Lung (tissue), 12 donors: ENCODE results near the gene MEX3D. TPM values are rescaled to one million over a fixed set of nuclear protein-coding genes. Genes with fewer than 3 reads are reported as not detected.

ENCODE experiments used
- ATAC-seq: fragments of 200-7000 bp; cut with Tn5 transposase; one replicate; pipeline ENCODE4 v1.9.1; 2020; ENCODE audit warnings: moderate number of reproducible peaks; ENCODE audit not compliant: insufficient read depth, low FRiP score
- DNase-seq, 3 donors: peaks; one replicate each; pipeline ENCODE4 v3.0.0-alpha.2; 2013 to 2017
- H3K27ac ChIP-seq, 2 donors: one replicate each; pipeline ENCODE4 v1.5.1; 2013; ENCODE audit warnings: mild to moderate bottlenecking in 2 of 2, moderate library complexity in 2 of 2, control low read depth in 1 of 2, inconsistent platforms in 1 of 2, low read depth in 1 of 2, low read length in 1 of 2
- H3K27me3 ChIP-seq, 3 donors: one replicate each; pipeline ENCODE4 v1.5.1; 2013; ENCODE audit warnings: low read length in 2 of 3; ENCODE audit not compliant: control insufficient read depth in 3 of 3, insufficient read depth in 3 of 3
- H3K36me3 ChIP-seq, 4 donors: one replicate each; pipeline ENCODE4 v1.5.1; 2013; ENCODE audit warnings: low read length in 4 of 4, mild to moderate bottlenecking in 1 of 4, moderate library complexity in 1 of 4; ENCODE audit not compliant: control insufficient read depth in 4 of 4, insufficient read depth in 4 of 4
- H3K4me1 ChIP-seq, 5 donors: one replicate each; pipeline ENCODE4 v1.5.1; 2013; ENCODE audit warnings: low read length in 5 of 5, mild to moderate bottlenecking in 2 of 5, moderate library complexity in 1 of 5; ENCODE audit not compliant: control insufficient read depth in 5 of 5, insufficient read depth in 5 of 5
- H3K4me3 ChIP-seq: one replicate; pipeline ENCODE4 v1.5.1; 2013; ENCODE audit warnings: mild to moderate bottlenecking, control low read depth, moderate library complexity
- H3K9ac ChIP-seq, 2 donors: one replicate each; pipeline ENCODE4 v1.5.1; 2013; ENCODE audit warnings: low read length in 2 of 2, control low read depth in 1 of 2; ENCODE audit not compliant: insufficient read depth in 1 of 2
- H3K9me3 ChIP-seq, 4 donors: one replicate each; pipeline ENCODE4 v1.5.1; 2013; ENCODE audit warnings: low read length in 3 of 4, mild to moderate bottlenecking in 1 of 4, moderate library complexity in 1 of 4; ENCODE audit not compliant: control insufficient read depth in 4 of 4, insufficient read depth in 3 of 4
- WGBS, 2 donors: extraction: QIAGEN DNeasy Blood & Tissue Kit; methylation state at CpG; one replicate each; pipeline ENCODE4 v1.1.7; 2013; 5-methylcytosine and 5-hydroxymethylcytosine counted together
- polyA plus RNA-seq, 2 donors: library from polyadenylated mRNA; stranded (reverse); fragments of 200-250 nt; gene quantifications; one replicate each; pipeline ENCODE4 v1.2.1, GENCODE V29; 2013
- total RNA-seq, 2 donors: library from RNA; depleted of rRNA in 1 of 2; stranded (reverse); fragments of >200 nt in 1 of 2; gene quantifications; one replicate each; pipeline ENCODE4 v1.2.1, GENCODE V29; 2014 to 2021
- TF ChIP-seq, protein P1 (sequence below): IDR thresholded peaks from 2 replicates; pipeline ENCODE4 v1.5.1; 2012; ENCODE audit warnings: mild to moderate bottlenecking; ENCODE audit errors: control extremely low read depth, extremely low read depth
- donor health status: control.
- donor health status: control.
- donor health status: Bipolar disorder and iron deficiency.
- donor health status: healthy.
- donor health status: DM: yes; HTN: yes; CAD: no.

MEX3D gene
- total and polyA plus RNA-seq, 4 donors, result 4.8 to 33.9 (median 19.8) TPM

DNA sequence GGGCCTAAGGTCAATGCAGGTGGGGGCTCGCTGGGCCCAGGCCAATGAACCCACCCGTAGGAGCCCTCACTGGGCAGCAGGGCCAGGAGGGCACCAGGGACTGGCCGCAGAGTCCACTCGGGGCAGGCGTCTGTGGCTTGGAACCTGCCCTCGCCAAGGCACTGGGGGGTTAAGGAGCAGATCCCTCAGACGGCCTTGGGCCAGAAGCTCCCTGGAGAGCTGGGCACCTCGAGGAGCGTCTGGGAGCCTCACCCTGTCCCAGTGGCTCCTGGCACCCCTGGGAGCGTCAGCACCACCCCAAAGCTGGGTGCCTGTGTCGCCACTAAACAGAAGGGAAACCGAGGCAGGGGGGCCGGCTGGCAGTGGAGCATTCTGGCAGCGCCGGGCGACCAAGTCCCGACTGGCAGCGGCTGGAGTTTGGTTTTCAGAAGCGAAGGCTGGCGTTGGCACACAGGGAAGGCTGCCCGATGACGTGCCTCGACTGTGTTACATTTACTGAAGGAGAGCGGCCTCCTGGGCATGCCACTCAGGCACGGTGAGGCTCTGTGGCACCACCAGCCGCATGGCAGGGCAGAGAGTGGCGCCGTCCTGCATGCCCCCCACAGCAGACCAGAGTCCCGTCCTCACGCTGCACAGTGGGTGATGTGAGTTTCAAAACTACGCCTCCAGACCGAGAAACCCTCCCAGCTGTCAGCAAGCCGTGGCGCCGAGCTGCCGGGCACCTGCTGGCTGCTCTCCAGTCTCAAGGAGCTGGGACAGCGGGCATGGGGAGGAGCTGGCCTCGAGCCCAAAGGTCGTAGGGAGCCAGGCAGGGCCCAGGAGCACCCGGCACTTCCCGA, 9.2 kb upstream of the MEX3D start:
- H3K36me3 ChIP-seq, result peaks cover 11 to 52% (median 14%) of the 10 kb centered on the region in 4 donors

DNA sequence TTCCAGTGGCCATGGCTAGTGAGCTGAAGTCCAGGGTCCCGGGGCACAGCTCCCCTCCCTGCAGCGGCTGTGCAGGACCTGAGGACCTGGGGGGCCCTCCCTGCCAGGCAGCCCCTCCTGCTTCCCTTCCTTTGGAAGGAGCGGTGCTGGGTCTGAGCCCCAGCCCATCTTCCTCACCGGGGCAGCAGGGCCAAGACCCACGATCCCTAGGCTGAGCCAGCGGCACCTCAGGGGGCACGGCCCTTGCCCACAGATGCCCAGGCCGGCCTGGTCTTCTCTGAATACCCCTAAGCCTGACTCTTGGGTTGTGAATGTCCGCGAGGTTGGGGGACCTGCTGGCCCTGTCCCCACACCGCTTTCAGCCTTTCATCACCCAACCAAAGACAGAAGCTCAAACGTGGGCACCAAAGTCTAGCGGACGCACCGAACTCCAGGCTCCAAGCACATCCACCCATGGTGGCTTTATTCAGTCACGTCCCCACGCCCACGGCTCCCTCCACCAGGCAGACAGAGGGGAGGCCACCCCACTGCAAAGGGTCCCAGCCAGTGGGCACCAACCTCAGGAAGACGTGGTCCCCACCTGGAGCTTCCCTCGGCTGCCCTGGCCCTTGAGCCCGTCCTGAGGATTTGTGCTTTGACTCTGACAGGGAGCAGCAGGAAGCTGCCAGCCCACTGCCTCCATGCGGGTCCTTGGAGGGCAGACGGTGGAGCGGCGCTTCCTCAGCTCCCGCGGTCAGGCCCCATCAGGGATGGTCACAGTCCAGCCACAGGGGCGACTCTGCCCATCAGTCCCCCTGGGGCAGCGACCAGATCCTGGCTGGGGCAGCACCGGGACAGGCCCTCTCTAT, 8.3 kb upstream of the MEX3D start:
- Histone ChIP-seq H3K9me3 (no peaks in the 10 kb centered on the region), H3K36me3 (peaks cover 8 to 46% (median 14%) of the 10 kb centered on the region in 4 donors), H3K27ac (no peak overlapping the region), H3K27me3 (no peaks in the 10 kb centered on the region), H3K4me3 (no peak overlapping the region), H3K9ac (no peak overlapping the region), H3K4me1 (no peaks in the 10 kb centered on the region)
- TF ChIP-seq, protein P1, sequence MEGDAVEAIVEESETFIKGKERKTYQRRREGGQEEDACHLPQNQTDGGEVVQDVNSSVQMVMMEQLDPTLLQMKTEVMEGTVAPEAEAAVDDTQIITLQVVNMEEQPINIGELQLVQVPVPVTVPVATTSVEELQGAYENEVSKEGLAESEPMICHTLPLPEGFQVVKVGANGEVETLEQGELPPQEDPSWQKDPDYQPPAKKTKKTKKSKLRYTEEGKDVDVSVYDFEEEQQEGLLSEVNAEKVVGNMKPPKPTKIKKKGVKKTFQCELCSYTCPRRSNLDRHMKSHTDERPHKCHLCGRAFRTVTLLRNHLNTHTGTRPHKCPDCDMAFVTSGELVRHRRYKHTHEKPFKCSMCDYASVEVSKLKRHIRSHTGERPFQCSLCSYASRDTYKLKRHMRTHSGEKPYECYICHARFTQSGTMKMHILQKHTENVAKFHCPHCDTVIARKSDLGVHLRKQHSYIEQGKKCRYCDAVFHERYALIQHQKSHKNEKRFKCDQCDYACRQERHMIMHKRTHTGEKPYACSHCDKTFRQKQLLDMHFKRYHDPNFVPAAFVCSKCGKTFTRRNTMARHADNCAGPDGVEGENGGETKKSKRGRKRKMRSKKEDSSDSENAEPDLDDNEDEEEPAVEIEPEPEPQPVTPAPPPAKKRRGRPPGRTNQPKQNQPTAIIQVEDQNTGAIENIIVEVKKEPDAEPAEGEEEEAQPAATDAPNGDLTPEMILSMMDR, result no peak
- DNase-seq (no peak), ATAC-seq (no peak)
- WGBS, 2 donors, result 90 to 93% methylated on average over 28 to 30 of the region's 30 CpGs

More for the DNA sequence above, 9.2 kb upstream of the MEX3D start:
- Histone ChIP-seq H3K27me3 (no peaks in the 10 kb centered on the region), H3K9ac (no peak overlapping the region), H3K27ac (no peak overlapping the region), H3K4me1 (no peaks in the 10 kb centered on the region), H3K9me3 (no peaks in the 10 kb centered on the region), H3K4me3 (no peak overlapping the region)
- TF ChIP-seq, protein P1, result no peak
- WGBS, 2 donors, result 86 to 87% methylated on average over 41 of the region's 41 CpGs
- no peak for DNase-seq
- no peak for ATAC-seq

DNA sequence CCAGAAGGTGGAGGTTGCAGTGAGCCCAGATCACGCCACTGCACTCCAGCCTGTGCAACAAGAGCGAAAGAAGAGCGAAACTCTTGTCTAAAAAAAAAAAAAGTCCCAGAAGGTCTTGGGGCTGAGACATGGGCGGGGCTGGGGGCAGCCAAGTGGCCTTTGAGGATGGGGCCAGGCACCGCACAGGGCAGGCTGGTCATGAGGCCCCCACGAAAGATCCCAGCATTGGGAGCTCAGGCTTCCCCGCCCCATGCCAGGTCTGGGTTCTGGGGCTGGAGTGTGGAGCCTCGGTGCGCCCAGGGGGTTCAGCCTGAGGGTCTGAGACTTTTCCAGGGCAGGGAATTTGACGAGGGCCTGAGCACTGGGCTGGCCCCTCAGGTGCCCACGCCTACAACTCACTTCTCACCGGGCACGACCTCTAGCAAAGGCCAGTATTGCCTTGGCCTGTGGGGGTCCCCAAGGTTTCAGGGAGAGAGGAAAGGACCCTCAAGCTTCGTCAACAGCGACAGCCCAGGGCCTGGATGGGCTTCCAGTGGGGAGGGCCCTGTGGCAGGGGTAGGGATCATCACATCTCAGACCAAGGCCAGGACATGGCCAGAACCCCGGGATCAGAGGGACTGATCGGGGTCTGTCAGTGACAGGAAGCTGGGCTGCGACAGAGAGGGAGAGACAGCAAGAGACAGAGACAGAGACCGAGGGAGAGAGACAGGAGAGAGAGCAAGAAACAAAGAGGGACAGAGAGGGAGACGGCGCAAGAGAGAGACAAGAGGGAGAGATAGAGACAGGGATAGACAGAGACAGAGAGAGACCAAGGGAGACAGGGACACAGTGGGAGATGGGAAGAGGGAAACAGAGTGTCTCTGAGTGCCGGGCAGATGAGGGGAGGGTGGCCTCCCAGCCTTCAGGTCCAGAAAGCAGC, 7.5 kb upstream of the MEX3D start:
- no peaks in the 10 kb centered on the region for H3K4me1 ChIP-seq
- no peaks in the 10 kb centered on the region for H3K27me3 ChIP-seq
- no peak overlapping the region for H3K4me3 ChIP-seq
- no peak for DNase-seq
- WGBS, 2 donors, result 83 to 88% methylated on average over 22 of the region's 22 CpGs
- no peak overlapping the region for H3K9ac ChIP-seq
- H3K27ac ChIP-seq, result no peak overlapping the region
- H3K9me3 ChIP-seq, result no peaks in the 10 kb centered on the region
- no peak for ATAC-seq
- TF ChIP-seq, protein P1, result no peak
- H3K36me3 ChIP-seq, result peaks cover under 1 to 37% (median 6%) of the 10 kb centered on the region in 4 donors
